Spleen (tissue), 11 donors: ENCODE results near the gene PIK3C2B. TPM values are rescaled to one million over a fixed set of nuclear protein-coding genes. Genes with fewer than 3 reads are reported as not detected.
"Not testable (repeated sequence)": the region's sequence is repeated elsewhere in the genome, so short reads cannot be mapped to it uniquely, and the experiment has no call there.

Experiments used
- DNase-seq: peaks from one replicate; pipeline ENCODE4 v3.0.0-alpha.2; 2020
- H3K27ac ChIP-seq, 8 donors: fragments of 200-600 bp; sonication (generic) in 7 of 8; 1 replicate in 4 of 8; 2 replicates in 4 of 8; pipeline versions ENCODE4 v1.5.0 to v1.8.0; 2016 to 2021; ENCODE audit warnings: inconsistent platforms in 4 of 8, mild to moderate bottlenecking in 4 of 8, moderate library complexity in 1 of 8
- H3K27me3 ChIP-seq, 7 donors: fragments of 200-600 bp; sonication (generic) in 6 of 7; replicated peaks in 1 of 7; 1 replicate in 4 of 7; 2 replicates in 3 of 7; pipeline versions ENCODE4 v1.5.0 to v1.8.0; 2016 to 2021; ENCODE audit warnings: inconsistent platforms in 3 of 7, mild to moderate bottlenecking in 1 of 7
- H3K36me3 ChIP-seq, 6 donors: fragments of 200-600 bp; sonication (generic) in 5 of 6; 1 replicate in 4 of 6; 2 replicates in 2 of 6; pipeline versions ENCODE4 v1.5.0 to v1.8.0; 2016 to 2021; ENCODE audit warnings: inconsistent platforms in 2 of 6
- H3K4me1 ChIP-seq, 6 donors: fragments of 200-600 bp; sonication (generic) in 5 of 6; 1 replicate in 3 of 6; 2 replicates in 3 of 6; pipeline versions ENCODE4 v1.5.0 to v1.8.0; 2016 to 2021; ENCODE audit warnings: inconsistent platforms in 3 of 6
- H3K4me3 ChIP-seq, 8 donors: fragments of 200-600 bp; sonication (generic) in 7 of 8; 1 replicate in 4 of 8; 2 replicates in 4 of 8; pipeline versions ENCODE4 v1.5.0 to v1.8.0; 2016 to 2021; ENCODE audit warnings: inconsistent platforms in 4 of 8, mild to moderate bottlenecking in 4 of 8, moderate library complexity in 2 of 8
- H3K9me3 ChIP-seq, 8 donors: fragments of 200-600 bp; sonication (generic) in 7 of 8; 1 replicate in 4 of 8; 2 replicates in 4 of 8; pipeline versions ENCODE4 v1.5.0 to v1.8.0; 2016 to 2021; ENCODE audit warnings: inconsistent platforms in 4 of 8
- POLR2A ChIP-seq, 3 donors: fragments of 450-650 bp; IDR thresholded peaks; one replicate each; pipeline ENCODE4 v1.5.1; 2017; ENCODE audit warnings: antibody characterized with exemption in 3 of 3, mild to moderate bottlenecking in 1 of 3
- POLR2AphosphoS5 ChIP-seq, 3 donors: sonication (generic); formaldehyde crosslinking; IDR thresholded peaks; one replicate each; pipeline ENCODE4 v1.5.1; 2017; ENCODE audit warnings: antibody characterized with exemption in 3 of 3
- WGBS, 5 donors: extraction: QIAGEN DNeasy Blood & Tissue Kit in 3 of 5; methylation state at CpG; one replicate each; pipeline versions ENCODE4 v1.1.5 to v1.1.7; 2013 to 2018; 5-methylcytosine and 5-hydroxymethylcytosine counted together
- intact Hi-C: fragments of 100-400 bp; cut with DNase I; formaldehyde crosslinking; loops from one replicate; pipeline ENCODE4 v1.15.0; 2023; ENCODE audit warnings: low total_unique reads
- polyA plus RNA-seq, 3 donors: library from polyadenylated mRNA; stranded (reverse); fragments of 200-250 nt; gene quantifications; one replicate each; pipeline ENCODE4 v1.2.1, GENCODE V29; 2013
- total RNA-seq, 7 donors: library from RNA; depleted of rRNA in 3 of 7; stranded (reverse); fragments of >200 nt in 3 of 7; fragmentation: NEBNext Ultra II Directional in 4 of 7; extraction: Animal tissue kit (Norgen Biotek cat#: 25700) in 4 of 7; gene quantifications; one replicate each; pipeline versions ENCODE4 v1.1.0 to v1.2.1, GENCODE V29; 2016 to 2021
- TF ChIP-seq, protein P1 (sequence below), 11 experiments: fragments of 200-600 bp in 7 of 11; fragments of 450-650 bp in 4 of 11; sonication (generic) in 4 of 11; IDR thresholded peaks in 8 of 11; conservative IDR thresholded peaks in 3 of 11; 1 replicate in 7 of 11; 2 replicates in 4 of 11; pipeline versions ENCODE4 v1.4.0 to v1.8.0; 2016 to 2021; ENCODE audit warnings: antibody characterized with exemption in 11 of 11, inconsistent platforms in 4 of 11, mild to moderate bottlenecking in 1 of 11
- donor health status: healthy with polysubstance abuse.
- donor health status: DM: no; HTN: no; CAD: no; lungs with moderate emphysema.
- donor health status: DM: no; HTN: no; CAD: no.
- donor health status: Bipolar disorder and iron deficiency.
- donor health status: healthy.
- donor health status: DM: no; HTN: no; CAD: no.
- donor health status: DM: yes; HTN: yes; CAD: no.

PIK3C2B gene
- total and polyA plus RNA-seq, 10 donors: 9.5 to 72.2 (median 59.7) TPM

DNA sequence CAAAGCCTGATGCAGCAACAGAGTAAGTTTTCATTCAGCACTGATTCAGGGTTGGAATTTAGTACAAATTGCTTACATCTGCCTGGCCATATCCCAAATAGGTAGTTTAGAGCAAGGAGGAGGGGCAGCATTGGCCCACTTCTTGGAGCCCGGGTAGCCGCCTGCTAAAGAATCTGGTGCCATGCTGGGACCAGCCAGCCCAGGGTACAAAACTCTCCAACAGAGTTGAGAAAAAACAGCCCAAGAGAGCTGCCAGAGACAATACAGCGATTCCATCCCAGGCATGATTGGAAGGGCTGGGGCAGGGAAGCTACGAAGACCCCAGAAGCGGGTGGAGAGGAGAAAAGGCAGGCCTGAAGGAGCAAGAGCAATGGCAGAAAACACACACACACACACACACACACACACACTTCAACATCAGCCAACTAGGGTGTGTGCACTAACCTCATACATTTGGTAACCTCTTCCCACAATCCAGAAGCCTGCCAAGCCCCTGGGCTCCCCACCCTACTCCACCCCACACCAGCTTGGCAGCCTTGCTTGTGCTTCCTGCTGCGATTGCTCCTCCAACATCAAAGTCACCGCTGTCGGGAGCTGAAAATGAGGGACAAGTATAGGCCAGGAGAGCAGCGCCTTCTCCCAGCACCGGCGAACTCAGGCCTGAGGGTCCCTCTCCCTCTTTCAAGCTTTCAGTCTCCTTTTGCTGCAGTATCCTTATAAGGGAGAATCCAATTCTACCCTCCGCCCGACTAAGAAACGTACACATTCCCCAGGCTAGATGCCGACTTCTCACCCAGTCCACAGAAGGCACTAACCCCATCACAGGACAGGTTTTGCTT is 1.2 kb downstream of the PIK3C2B start:
- 11 to 16% (median 13%) methylated on average over 15 of the region's 15 CpGs for whole genome bisulfite sequencing, 5 donors
- TF ChIP-seq POLR2AphosphoS5 (IDR thresholded peaks at IDR 0.05) (no peak), POLR2A (IDR thresholded peaks at IDR 0.05) (no peak)
- TF ChIP-seq, protein P1, sequence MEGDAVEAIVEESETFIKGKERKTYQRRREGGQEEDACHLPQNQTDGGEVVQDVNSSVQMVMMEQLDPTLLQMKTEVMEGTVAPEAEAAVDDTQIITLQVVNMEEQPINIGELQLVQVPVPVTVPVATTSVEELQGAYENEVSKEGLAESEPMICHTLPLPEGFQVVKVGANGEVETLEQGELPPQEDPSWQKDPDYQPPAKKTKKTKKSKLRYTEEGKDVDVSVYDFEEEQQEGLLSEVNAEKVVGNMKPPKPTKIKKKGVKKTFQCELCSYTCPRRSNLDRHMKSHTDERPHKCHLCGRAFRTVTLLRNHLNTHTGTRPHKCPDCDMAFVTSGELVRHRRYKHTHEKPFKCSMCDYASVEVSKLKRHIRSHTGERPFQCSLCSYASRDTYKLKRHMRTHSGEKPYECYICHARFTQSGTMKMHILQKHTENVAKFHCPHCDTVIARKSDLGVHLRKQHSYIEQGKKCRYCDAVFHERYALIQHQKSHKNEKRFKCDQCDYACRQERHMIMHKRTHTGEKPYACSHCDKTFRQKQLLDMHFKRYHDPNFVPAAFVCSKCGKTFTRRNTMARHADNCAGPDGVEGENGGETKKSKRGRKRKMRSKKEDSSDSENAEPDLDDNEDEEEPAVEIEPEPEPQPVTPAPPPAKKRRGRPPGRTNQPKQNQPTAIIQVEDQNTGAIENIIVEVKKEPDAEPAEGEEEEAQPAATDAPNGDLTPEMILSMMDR (IDR thresholded peaks at IDR 0.05 in 8 of 11, conservative IDR thresholded peaks at IDR 0.05 in 3 of 11): no peak
- intact Hi-C loops: no loop called here

DNA sequence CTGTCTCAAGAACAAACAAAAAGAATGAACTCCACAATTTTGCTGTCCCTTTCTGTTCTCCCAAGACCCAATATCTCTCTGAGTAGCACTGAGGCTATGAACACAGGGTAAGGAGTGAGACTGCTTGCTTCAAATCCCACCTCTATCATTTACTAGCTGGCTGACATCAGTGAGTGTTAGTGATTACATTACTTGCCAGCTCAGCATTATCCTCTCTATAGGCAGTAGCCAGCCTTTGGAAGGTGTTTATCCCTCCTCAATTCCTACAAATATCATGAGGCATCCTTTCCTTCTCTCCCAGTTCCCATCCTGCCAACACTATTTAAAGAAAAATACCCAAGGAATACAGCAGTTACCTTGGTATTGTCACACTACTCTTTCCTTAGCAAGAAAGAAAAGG is 3.0 kb downstream of the PIK3C2B start:
- intact Hi-C loops: no loop called here
- peaks cover 17 to 91% (median 66%) of the 10 kb centered on the region in 6 donors for H3K4me1 ChIP-seq
- H3K27ac ChIP-seq: peak overlapping the region in 4 of 8 donors; percentile 90 to 97 (median 92)
- DNase-seq: no peak
- no peaks in the 10 kb centered on the region for H3K9me3 ChIP-seq
- no peaks in the 10 kb centered on the region for H3K27me3 ChIP-seq
- no peak for TF ChIP-seq POLR2A (IDR thresholded peaks at IDR 0.05)
- TF ChIP-seq, protein P1 (IDR thresholded peaks at IDR 0.05 in 8 of 11, conservative IDR thresholded peaks at IDR 0.05 in 3 of 11): no peak
- peak overlapping the region in 2 of 8 donors; percentile 66 to 95 for H3K4me3 ChIP-seq
- peaks cover 0 to 16% (median 3%) of the 10 kb centered on the region in 6 donors for H3K36me3 ChIP-seq

More for the DNA sequence above, 1.2 kb downstream of the PIK3C2B start:
- Histone ChIP-seq H3K27ac (peak overlapping the region; percentile 74 to 97 (median 90)), H3K27me3 (no peaks in the 10 kb centered on the region), H3K4me3 (peak overlapping the region; percentile 66 to 95 (median 88)), H3K9me3 (no peaks in the 10 kb centered on the region), H3K4me1 (peaks cover 17 to 94% (median 63%) of the 10 kb centered on the region in 6 donors), H3K36me3 (peaks cover 0 to 13% (median 3%) of the 10 kb centered on the region in 6 donors)
- no peak for DNase-seq

DNA sequence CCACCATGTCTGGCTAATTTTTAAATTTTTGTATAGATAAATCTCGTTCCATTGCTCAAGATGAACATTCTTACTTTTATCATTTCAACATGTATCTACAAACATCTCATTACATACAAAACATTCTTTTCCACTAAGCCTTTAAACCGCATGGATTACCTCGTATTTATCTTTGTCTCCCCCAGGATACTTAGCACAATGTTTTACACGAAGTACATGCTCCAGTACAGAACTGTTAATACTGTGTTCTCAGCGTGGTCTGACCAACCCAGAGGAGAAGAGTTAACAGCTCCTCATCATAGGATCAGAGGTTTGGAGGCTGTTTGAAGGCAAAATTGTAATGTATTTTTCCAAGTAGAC is 7.4 kb downstream of the PIK3C2B start:
- no peak overlapping the region for H3K4me3 ChIP-seq
- TF ChIP-seq POLR2AphosphoS5 (IDR thresholded peaks at IDR 0.05): no peak

DNA sequence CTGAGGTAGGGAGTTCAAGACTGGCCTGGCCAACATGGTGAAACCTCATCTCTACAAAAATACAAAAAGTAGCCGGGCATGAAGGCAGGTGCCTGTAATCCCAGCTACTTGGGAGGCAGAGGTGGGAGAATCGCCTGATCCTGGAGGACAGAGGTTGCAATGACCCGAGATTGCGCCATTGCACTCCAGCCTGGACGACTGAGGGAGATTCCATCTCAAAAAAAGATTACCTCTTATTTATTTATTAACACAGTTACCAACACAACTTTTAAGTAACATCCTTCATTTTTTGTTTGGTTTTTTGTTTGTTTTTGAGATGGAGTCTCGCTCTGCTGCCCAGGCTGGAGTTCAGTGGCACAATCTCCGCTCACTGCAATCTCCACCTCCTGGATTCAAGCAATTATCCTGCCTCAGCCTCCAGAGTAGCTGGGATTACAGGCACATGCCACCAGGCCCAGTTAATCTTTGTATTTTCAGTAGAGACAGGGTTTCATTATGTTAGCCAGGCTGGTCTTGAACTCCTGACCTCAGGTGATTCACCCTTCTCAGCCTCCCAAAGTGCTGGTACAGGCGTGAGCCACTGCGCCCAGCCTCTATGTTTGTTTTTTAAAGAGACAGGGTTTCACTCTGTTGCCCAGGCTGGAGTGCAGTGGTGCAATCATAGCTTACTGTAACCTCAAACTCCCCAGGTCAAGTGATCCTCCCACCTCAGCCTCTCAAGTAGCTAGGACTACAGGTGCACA is 7.9 kb downstream of the PIK3C2B start:
- H3K4me3 ChIP-seq, DNase-seq, H3K27me3 ChIP-seq, intact Hi-C loops, H3K9me3 ChIP-seq, H3K27ac ChIP-seq: not testable (repeated sequence)
- 86 to 92% (median 88%) methylated on average over 9 of the region's 9 CpGs for WGBS, 5 donors
- Histone ChIP-seq H3K36me3 (peaks cover 0 to 16% (median 3%) of the 10 kb centered on the region in 6 donors), H3K4me1 (peaks cover 22 to 97% (median 74%) of the 10 kb centered on the region in 6 donors)

More for the DNA sequence above, 7.4 kb downstream of the PIK3C2B start:
- H3K36me3 ChIP-seq: peaks cover 0 to 16% (median 3%) of the 10 kb centered on the region in 6 donors
- 81 to 94% (median 89%) methylated on average over 5 of the region's 5 CpGs for WGBS, 5 donors
- H3K9me3 ChIP-seq: no peaks in the 10 kb centered on the region
- no peaks in the 10 kb centered on the region for H3K27me3 ChIP-seq
- H3K27ac ChIP-seq: no peak overlapping the region
- intact Hi-C loops: no loop called here
- peaks cover 20 to 97% (median 73%) of the 10 kb centered on the region in 6 donors for H3K4me1 ChIP-seq
- no peak for DNase-seq

DNA sequence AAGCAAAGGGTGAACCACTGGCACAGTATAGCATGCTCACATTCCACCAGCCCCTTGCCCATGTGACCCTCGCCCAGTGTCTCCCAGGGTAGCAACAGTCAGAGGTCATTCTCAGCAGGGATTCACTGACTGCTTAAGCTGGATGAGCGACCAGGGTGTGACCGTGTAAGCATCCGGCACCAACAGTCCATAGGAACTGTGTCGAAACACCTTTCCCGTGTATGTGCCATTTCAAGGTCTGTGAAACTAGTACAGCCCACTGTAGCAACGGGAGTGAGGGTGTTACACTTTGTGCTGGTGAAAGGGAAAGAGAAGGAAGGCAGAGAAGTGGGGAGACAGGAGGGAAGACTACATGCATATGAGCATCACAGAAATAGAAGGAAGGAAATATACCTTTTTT is 10.8 kb downstream of the PIK3C2B start:
- Histone ChIP-seq H3K36me3 (peaks cover 0 to 10% (median 0%) of the 10 kb centered on the region in 6 donors), H3K9me3 (no peaks in the 10 kb centered on the region), H3K27me3 (no peaks in the 10 kb centered on the region), H3K27ac (peak overlapping the region in 5 of 8 donors; percentile 37 to 84 (median 80)), H3K4me3 (no peak overlapping the region), H3K4me1 (peaks cover 43 to 97% (median 77%) of the 10 kb centered on the region in 6 donors)
- WGBS, 5 donors: 49 to 76% (median 59%) methylated on average over 7 of the region's 7 CpGs
- TF ChIP-seq, protein P1 (IDR thresholded peaks at IDR 0.05 in 8 of 11, conservative IDR thresholded peaks at IDR 0.05 in 3 of 11): no peak
- TF ChIP-seq POLR2AphosphoS5 (IDR thresholded peaks at IDR 0.05) (no peak), POLR2A (IDR thresholded peaks at IDR 0.05) (no peak)
- intact Hi-C loops: no loop called here
- DNase-seq: no peak
